GM12874 (cell line): Measurements from ENCODE around the gene MRPL38.

Experiments
- TF ChIP-seq, protein P1 (sequence below): IDR thresholded peaks from 2 replicates; pipeline ENCODE4 v1.5.1; 2011; ENCODE audit warnings: low read depth, mild to moderate bottlenecking, control low read depth, low read length, moderate library complexity; ENCODE audit not compliant: insufficient read depth

Gene MRPL38

GRCh38 chr17:75904749-75905521 lies at the start of gene MRPL38:
MRPL38 (minus strand) TSS chr17:75904884; CDS start chr17:75904875, 9 bp downstream.
- TF ChIP-seq, protein P1, sequence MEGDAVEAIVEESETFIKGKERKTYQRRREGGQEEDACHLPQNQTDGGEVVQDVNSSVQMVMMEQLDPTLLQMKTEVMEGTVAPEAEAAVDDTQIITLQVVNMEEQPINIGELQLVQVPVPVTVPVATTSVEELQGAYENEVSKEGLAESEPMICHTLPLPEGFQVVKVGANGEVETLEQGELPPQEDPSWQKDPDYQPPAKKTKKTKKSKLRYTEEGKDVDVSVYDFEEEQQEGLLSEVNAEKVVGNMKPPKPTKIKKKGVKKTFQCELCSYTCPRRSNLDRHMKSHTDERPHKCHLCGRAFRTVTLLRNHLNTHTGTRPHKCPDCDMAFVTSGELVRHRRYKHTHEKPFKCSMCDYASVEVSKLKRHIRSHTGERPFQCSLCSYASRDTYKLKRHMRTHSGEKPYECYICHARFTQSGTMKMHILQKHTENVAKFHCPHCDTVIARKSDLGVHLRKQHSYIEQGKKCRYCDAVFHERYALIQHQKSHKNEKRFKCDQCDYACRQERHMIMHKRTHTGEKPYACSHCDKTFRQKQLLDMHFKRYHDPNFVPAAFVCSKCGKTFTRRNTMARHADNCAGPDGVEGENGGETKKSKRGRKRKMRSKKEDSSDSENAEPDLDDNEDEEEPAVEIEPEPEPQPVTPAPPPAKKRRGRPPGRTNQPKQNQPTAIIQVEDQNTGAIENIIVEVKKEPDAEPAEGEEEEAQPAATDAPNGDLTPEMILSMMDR = peak; percentile 94

DNA sequence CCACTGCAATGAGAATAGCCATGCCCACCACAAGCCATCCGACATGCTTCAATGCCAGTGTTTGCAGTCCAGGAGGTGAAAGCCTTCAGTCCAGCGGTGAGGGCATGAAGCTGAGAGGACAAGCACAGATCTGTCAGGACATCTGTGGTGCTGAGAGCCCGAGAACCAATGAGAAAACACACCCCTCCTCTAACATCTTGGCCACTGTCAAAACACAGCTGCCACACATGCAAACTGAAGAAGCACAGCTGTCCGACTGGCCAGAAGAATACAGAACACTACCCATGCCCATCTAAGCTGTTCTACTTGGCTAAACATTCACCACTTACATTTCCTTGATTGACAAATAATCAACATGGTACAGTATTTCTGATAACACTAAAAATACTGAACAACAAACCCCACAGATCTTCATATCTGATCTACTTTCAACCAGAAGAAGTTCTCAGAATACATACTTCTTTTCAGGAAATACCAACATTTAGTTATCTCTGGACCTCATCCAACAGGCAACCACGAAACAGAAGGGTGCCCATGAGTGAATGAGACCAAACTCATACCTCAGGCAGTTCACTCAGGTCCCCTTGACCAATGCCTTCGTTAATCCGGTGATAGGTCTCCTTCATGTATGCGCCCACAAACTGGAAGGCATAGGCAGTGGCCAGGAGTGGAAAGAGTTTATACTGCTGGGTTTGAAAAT lies 46.3 kb upstream of the MRPL38 start:
- TF ChIP-seq, protein P1 = no peak

GRCh38 chr17:75950421-75950820 lies 45.7 kb upstream of the MRPL38 start:
- TF ChIP-seq, protein P1 = no peak

DNA sequence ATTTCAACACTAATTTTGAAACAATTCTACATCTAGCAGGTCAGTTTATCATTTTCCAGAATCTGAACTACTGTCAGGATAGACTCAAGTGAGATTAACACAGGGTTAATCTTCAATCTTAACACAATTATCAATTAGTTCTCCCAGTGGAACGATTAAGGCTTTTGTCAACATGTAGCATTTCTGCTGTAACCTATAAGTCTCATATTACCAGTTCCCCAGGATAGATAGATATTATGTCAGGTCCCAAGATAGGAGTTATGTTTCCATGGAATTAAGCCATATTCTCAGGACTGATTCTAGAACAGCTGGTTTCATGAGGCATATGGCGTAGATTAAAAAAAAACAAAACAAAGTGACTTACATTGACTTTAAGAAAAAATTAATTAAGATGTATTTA lies 40.5 kb upstream of the MRPL38 start:
- TF ChIP-seq, protein P1 = no peak

- TF ChIP-seq, protein P1 = no peak
These were observed 38.8 kb upstream of the MRPL38 start for GRCh38 chr17:75943491-75943890.

GRCh38 chr17:75942473-75942872 lies 37.8 kb upstream of the MRPL38 start:
- TF ChIP-seq, protein P1 = no peak

DNA sequence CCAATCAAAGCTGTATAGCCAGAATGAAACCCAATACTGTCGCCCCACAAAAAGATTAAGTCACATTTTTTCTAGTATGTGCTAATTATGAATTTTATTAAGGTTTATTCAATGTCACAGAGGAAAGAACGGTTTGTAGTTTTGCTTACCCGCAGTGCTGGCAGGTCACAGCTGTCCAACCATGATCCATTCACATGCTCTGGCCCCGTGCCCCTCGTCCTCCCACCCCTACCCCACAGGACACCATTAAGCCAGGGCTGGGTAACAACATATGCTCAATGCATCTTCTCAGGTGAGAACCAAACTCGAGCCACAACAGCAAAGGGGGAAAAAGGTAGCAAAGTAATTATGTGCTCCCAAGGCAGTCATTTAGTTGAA lies 36.7 kb upstream of the MRPL38 start:
- TF ChIP-seq, protein P1 = no peak
